ENCODE data around the gene KCP. TPM values are rescaled to one million over a fixed set of nuclear protein-coding genes. Genes with fewer than 3 reads are reported as not detected.

The KCP gene
- total RNA-seq, 1 experiment from 2014 or later = 0.50 TPM

DNA sequence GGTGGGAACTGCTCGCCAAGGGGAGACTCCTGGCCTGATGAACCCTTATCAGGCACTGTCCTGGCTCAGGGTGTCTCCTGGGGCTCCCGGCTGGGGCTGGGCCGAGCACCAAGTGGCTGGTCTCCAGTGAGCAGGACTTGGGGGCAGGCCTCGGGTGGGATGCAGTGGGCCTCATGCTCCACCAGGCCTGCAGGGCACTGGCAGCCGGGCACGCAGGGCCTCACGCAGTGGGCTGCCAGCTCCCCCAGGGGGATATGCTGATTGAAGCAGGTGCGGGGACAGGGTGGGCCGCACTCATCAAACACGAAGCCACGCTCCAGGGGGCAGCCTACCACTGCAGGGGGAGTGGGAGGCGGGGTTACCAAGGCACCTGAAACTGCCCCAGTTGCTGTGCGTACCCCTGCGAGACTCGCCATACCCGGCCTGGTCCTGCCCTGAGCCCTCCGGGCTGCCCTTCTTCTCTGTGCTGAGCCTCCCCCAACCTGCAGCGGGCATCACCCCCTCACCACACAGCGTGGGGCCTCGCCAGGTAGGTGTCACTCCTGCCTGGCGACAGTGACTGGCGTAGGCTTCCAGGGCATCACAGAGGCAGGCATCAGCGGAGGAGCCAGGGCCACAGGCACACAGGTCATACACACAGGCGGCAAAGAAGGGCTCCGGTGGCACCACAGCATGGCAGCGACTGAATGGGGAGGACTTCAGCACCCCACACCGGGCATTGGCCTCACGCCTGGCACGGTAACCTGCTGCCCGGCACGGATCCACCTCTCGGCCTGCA lies 33.3 kb downstream of the KCP start:
- Mint-ChIP-seq H3K36me3 (ENCODE audit: insufficient read depth, unreplicated experiment) (no peaks in the 10 kb centered on the region), H3K4me3 (ENCODE audit: unreplicated experiment) (no peak overlapping the region), H3K9me3 (ENCODE audit: unreplicated experiment) (no peaks in the 10 kb centered on the region), H3K27ac (ENCODE audit: unreplicated experiment) (no peak overlapping the region), H3K4me1 (ENCODE audit: low read depth, unreplicated experiment) (no peaks in the 10 kb centered on the region), H3K27me3 (ENCODE audit: insufficient read depth, unreplicated experiment) (no peaks in the 10 kb centered on the region)
- H3K36me3 ChIP-seq (ENCODE audit: control insufficient read depth, insufficient read depth, low read length) = no peaks in the 10 kb centered on the region
- H3K9me3 ChIP-seq = no peaks in the 10 kb centered on the region
- H3K27me3 ChIP-seq (replicated peaks; ENCODE audit: control insufficient read depth, insufficient read depth, low read length) = no peaks in the 10 kb centered on the region
- intact Hi-C loops (cut with micrococcal nuclease; ENCODE audit: unreplicated experiment) = no loop called here
- no peak overlapping the region for H3K4me3 ChIP-seq (ENCODE audit: low read depth, low read length)
- TF ChIP-seq, protein P1, sequence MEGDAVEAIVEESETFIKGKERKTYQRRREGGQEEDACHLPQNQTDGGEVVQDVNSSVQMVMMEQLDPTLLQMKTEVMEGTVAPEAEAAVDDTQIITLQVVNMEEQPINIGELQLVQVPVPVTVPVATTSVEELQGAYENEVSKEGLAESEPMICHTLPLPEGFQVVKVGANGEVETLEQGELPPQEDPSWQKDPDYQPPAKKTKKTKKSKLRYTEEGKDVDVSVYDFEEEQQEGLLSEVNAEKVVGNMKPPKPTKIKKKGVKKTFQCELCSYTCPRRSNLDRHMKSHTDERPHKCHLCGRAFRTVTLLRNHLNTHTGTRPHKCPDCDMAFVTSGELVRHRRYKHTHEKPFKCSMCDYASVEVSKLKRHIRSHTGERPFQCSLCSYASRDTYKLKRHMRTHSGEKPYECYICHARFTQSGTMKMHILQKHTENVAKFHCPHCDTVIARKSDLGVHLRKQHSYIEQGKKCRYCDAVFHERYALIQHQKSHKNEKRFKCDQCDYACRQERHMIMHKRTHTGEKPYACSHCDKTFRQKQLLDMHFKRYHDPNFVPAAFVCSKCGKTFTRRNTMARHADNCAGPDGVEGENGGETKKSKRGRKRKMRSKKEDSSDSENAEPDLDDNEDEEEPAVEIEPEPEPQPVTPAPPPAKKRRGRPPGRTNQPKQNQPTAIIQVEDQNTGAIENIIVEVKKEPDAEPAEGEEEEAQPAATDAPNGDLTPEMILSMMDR (IDR thresholded peaks at IDR 0.05; ENCODE audit: insufficient read depth in 1 of 2, low read depth in 1 of 2, low read length in 1 of 2, severe bottlenecking in 1 of 2, unreplicated experiment in 1 of 2) = no peak
- 0 out of 2 replicates have a peak, but pooled peaks cover 4% of the 10 kb centered on the region for H3K4me1 ChIP-seq
- CTCF ChIA-PET = no interaction called here
- DNase-seq = no peak
- no TSS peak for BruUV-seq (replicated peaks)
- POLR2A ChIA-PET = no interaction called here

DNA sequence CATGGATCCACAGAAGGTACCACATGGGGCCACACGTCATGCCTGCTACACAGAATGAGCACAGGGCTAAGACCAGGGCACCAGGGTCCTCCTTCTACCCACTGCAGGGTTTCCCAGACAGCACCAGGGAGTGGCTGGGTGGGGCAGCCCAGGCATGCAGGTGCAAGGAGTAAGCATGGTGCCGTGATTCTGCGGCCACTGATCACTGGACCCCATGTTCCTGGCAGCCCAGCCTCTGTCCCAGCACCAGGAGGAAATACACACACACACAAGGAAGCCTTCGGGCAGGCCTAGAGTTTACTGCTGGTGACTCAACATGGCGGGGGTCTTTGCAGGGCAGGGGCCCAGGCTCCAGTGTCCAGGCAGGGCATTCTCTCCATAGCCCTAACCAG lies 33.9 kb downstream of the KCP start:
- Mint-ChIP-seq H3K9me3 (ENCODE audit: unreplicated experiment) (no peaks in the 10 kb centered on the region), H3K36me3 (ENCODE audit: insufficient read depth, unreplicated experiment) (no peaks in the 10 kb centered on the region), H3K4me3 (ENCODE audit: unreplicated experiment) (no peak overlapping the region), H3K27me3 (ENCODE audit: insufficient read depth, unreplicated experiment) (no peaks in the 10 kb centered on the region), H3K27ac (ENCODE audit: unreplicated experiment) (no peak overlapping the region), H3K4me1 (ENCODE audit: low read depth, unreplicated experiment) (no peaks in the 10 kb centered on the region)
- no peaks in the 10 kb centered on the region for H3K9me3 ChIP-seq
- intact Hi-C loops (cut with micrococcal nuclease; ENCODE audit: unreplicated experiment) = no loop called here
- DNase-seq = no peak
- 0 out of 2 replicates have a peak, but pooled peaks cover 4% of the 10 kb centered on the region for H3K4me1 ChIP-seq
- H3K36me3 ChIP-seq (ENCODE audit: control insufficient read depth, insufficient read depth, low read length) = no peaks in the 10 kb centered on the region
- H3K27me3 ChIP-seq (replicated peaks; ENCODE audit: control insufficient read depth, insufficient read depth, low read length) = no peaks in the 10 kb centered on the region
- ChIA-PET CTCF (no interaction called here), POLR2A (no interaction called here)
- TF ChIP-seq, protein P1 (IDR thresholded peaks at IDR 0.05; ENCODE audit: insufficient read depth in 1 of 2, low read depth in 1 of 2, low read length in 1 of 2, severe bottlenecking in 1 of 2, unreplicated experiment in 1 of 2) = no peak
- BruUV-seq (replicated peaks) = no TSS peak
- H3K4me3 ChIP-seq (ENCODE audit: low read depth, low read length) = no peak overlapping the region

DNA sequence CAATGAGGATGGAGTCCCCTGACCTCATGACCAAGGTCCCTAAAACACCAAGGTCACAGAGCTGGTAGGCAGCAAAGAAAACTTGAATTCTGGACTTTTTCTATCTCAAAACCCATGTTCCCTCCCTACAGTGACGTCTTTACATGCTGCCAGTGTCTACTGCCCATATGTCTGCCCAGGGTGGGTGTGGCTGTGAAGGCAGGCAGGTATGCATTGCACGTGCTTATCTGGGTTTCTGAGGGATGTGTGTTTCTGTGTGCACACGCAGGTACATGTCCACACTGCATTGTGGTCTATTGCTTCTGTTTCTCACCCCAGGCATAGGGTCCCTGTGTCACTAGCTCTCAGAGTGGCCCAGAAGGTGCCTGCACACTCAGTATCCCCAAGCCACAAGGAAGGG lies 34.4 kb downstream of the KCP start:
- TF ChIP-seq, protein P1 (IDR thresholded peaks at IDR 0.05; ENCODE audit: insufficient read depth in 1 of 2, low read depth in 1 of 2, low read length in 1 of 2, severe bottlenecking in 1 of 2, unreplicated experiment in 1 of 2) = no peak
- Histone ChIP-seq H3K9me3 (no peaks in the 10 kb centered on the region), H3K4me3 (ENCODE audit: low read depth, low read length) (no peak overlapping the region), H3K4me1 (0 out of 2 replicates have a peak, but pooled peaks cover 4% of the 10 kb centered on the region), H3K36me3 (ENCODE audit: control insufficient read depth, insufficient read depth, low read length) (no peaks in the 10 kb centered on the region), H3K27me3 (replicated peaks; ENCODE audit: control insufficient read depth, insufficient read depth, low read length) (no peaks in the 10 kb centered on the region)
- ChIA-PET POLR2A (no interaction called here), CTCF (no interaction called here)
- H3K27ac Mint-ChIP-seq (ENCODE audit: unreplicated experiment) = no peak overlapping the region
- no peaks in the 10 kb centered on the region for H3K4me1 Mint-ChIP-seq (ENCODE audit: low read depth, unreplicated experiment)
- no peaks in the 10 kb centered on the region for H3K27me3 Mint-ChIP-seq (ENCODE audit: insufficient read depth, unreplicated experiment)
- intact Hi-C loops (cut with micrococcal nuclease; ENCODE audit: unreplicated experiment) = no loop called here
- DNase-seq = no peak
- H3K4me3 Mint-ChIP-seq (ENCODE audit: unreplicated experiment) = no peak overlapping the region
- no peaks in the 10 kb centered on the region for H3K9me3 Mint-ChIP-seq (ENCODE audit: unreplicated experiment)
- BruUV-seq (replicated peaks) = no TSS peak
- H3K36me3 Mint-ChIP-seq (ENCODE audit: insufficient read depth, unreplicated experiment) = no peaks in the 10 kb centered on the region

Measured in Caco-2 (cell line).